OCI-LY3 (cell line): ENCODE results near the gene TAS1R2.

Experiments used
- H2AFZ ChIP-seq: fragments of 200-600, 300-600 bp; shearing (Covaris generic); 2 replicates; pipeline ENCODE4 v1.6.0; 2014; ENCODE audit warnings: antibody characterized with exemption, low read depth, low read length
- H3K27ac ChIP-seq: fragments of 200-600, 300-600 bp; sonication (generic); 2 replicates; pipeline ENCODE4 v1.5.1; 2014; ENCODE audit warnings: mild to moderate bottlenecking, low read length, moderate library complexity, mixed read lengths
- H3K27me3 ChIP-seq: fragments of 200-600, 300-600 bp; sonication (generic); 2 replicates; pipeline ENCODE4 v1.6.1; 2014; ENCODE audit warnings: low read depth, low read length, mixed read lengths
- H3K36me3 ChIP-seq: fragments of 200-600, 300-600 bp; sonication (generic); replicated peaks from 2 replicates; pipeline ENCODE3; 2014; ENCODE audit warnings: low read depth, low read length, mixed read lengths
- H3K4me1 ChIP-seq: fragments of 300-600, 200-600 bp; sonication (generic); 2 replicates; pipeline ENCODE4 v1.6.1; 2014; ENCODE audit warnings: low read length, mixed read lengths
- H3K4me2 ChIP-seq: fragments of 200-600, 300-600 bp; sonication (generic); 2 replicates; pipeline ENCODE4 v1.6.1; 2014; ENCODE audit warnings: low read length, mixed read lengths
- H3K4me3 ChIP-seq: fragments of 300-600, 200-600 bp; sonication (generic); 2 replicates; pipeline ENCODE4 v1.5.1; 2014; ENCODE audit warnings: antibody characterized with exemption, mild to moderate bottlenecking, low read length, moderate library complexity
- H3K79me2 ChIP-seq: fragments of 300-600, 200-600 bp; shearing (Covaris generic); 2 replicates; pipeline ENCODE4 v1.6.1; 2014; ENCODE audit warnings: mild to moderate bottlenecking, low read length, mixed read lengths
- H3K9ac ChIP-seq: fragments of 300-600, 200-600 bp; shearing (Covaris generic); 2 replicates; pipeline ENCODE4 v1.6.0; 2014; ENCODE audit warnings: mild to moderate bottlenecking, low read length, moderate library complexity
- H3K9me3 ChIP-seq: fragments of 200-600, 300-600 bp; shearing (Covaris generic); 2 replicates; pipeline ENCODE4 v1.6.1; 2014; ENCODE audit warnings: low read length, mixed read lengths; ENCODE audit not compliant: insufficient read depth
- H4K20me1 ChIP-seq: fragments of 200-600, 300-600 bp; sonication (generic); 2 replicates; pipeline ENCODE4 v1.6.1; 2016; ENCODE audit warnings: low read length, mixed read lengths; ENCODE audit not compliant: insufficient read depth
- CTCF ChIP-seq: fragments of 200-600, 300-600 bp; sonication (generic); IDR thresholded peaks from 2 replicates; pipeline ENCODE4 v1.5.1; 2014; ENCODE audit warnings: antibody characterized with exemption, low read length, low read depth
- EZH2phosphoT487 ChIP-seq: fragments of 200-600 bp; shearing (Covaris generic); IDR thresholded peaks from 2 replicates; pipeline ENCODE4 v1.6.1; 2018; ENCODE audit warnings: antibody characterized with exemption, mixed run types, low read depth

Gene TAS1R2

GRCh38 chr1:18858070-18858688 lies 1.3 kb downstream of the TAS1R2 start:
- Histone ChIP-seq H3K9me3 (no peaks in the 10 kb centered on the region), H3K79me2 (no peaks in the 10 kb centered on the region), H3K4me2 (no peak overlapping the region), H2AFZ (no peak overlapping the region), H4K20me1 (no peaks in the 10 kb centered on the region), H3K27me3 (no peaks in the 10 kb centered on the region), H3K9ac (no peak overlapping the region), H3K4me3 (no peak overlapping the region), H3K27ac (no peak overlapping the region), H3K36me3 (no peaks in the 10 kb centered on the region), H3K4me1 (no peaks in the 10 kb centered on the region)
- TF ChIP-seq EZH2phosphoT487 (no peak), CTCF (no peak)

GRCh38 chr1:18856435-18856834 lies 3.0 kb downstream of the TAS1R2 start:
- TF ChIP-seq EZH2phosphoT487, result no peak
- TF ChIP-seq CTCF, result no peak
- no peaks in the 10 kb centered on the region for H3K27me3 ChIP-seq
- no peaks in the 10 kb centered on the region for H3K36me3 ChIP-seq
- H3K9ac ChIP-seq, result no peak overlapping the region
- H3K27ac ChIP-seq, result no peak overlapping the region
- H4K20me1 ChIP-seq, result no peaks in the 10 kb centered on the region
- H3K4me1 ChIP-seq, result no peaks in the 10 kb centered on the region
- no peak overlapping the region for H3K4me2 ChIP-seq
- H3K9me3 ChIP-seq, result no peaks in the 10 kb centered on the region
- no peak overlapping the region for H2AFZ ChIP-seq
- no peaks in the 10 kb centered on the region for H3K79me2 ChIP-seq
- no peak overlapping the region for H3K4me3 ChIP-seq

GRCh38 chr1:18855573-18855972 lies 3.9 kb downstream of the TAS1R2 start:
- no peaks in the 10 kb centered on the region for H3K4me1 ChIP-seq
- H4K20me1 ChIP-seq, result no peaks in the 10 kb centered on the region
- no peak for TF ChIP-seq EZH2phosphoT487
- TF ChIP-seq CTCF, result no peak
- no peaks in the 10 kb centered on the region for H3K9me3 ChIP-seq
- no peaks in the 10 kb centered on the region for H3K36me3 ChIP-seq
- no peak overlapping the region for H2AFZ ChIP-seq
- H3K4me2 ChIP-seq, result no peak overlapping the region
- no peak overlapping the region for H3K4me3 ChIP-seq
- no peaks in the 10 kb centered on the region for H3K79me2 ChIP-seq
- H3K27ac ChIP-seq, result no peak overlapping the region
- H3K9ac ChIP-seq, result no peak overlapping the region
- no peaks in the 10 kb centered on the region for H3K27me3 ChIP-seq

GRCh38 chr1:18854331-18855025 lies 5.0 kb downstream of the TAS1R2 start:
- Histone ChIP-seq H3K27me3 (no peaks in the 10 kb centered on the region), H3K9ac (no peak overlapping the region), H3K79me2 (no peaks in the 10 kb centered on the region), H3K4me3 (no peak overlapping the region), H3K27ac (no peak overlapping the region), H3K4me2 (no peak overlapping the region), H3K36me3 (no peaks in the 10 kb centered on the region), H4K20me1 (no peaks in the 10 kb centered on the region), H3K9me3 (no peaks in the 10 kb centered on the region), H2AFZ (no peak overlapping the region), H3K4me1 (no peaks in the 10 kb centered on the region)
- TF ChIP-seq EZH2phosphoT487, result no peak
- no peak for TF ChIP-seq CTCF
